ENCODE data around the gene GABRP. TPM values are rescaled to one million over a fixed set of nuclear protein-coding genes. Genes with fewer than 3 reads are reported as not detected.

The GABRP gene
- total RNA-seq (under 1 TPM in 3 of 9 donors, not detected in 6; 0.11 to 0.26 (median 0.21) TPM), polyA plus RNA-seq (under 1 TPM in 2 of 3 donors, not detected in 1; 0.03 to 0.13 TPM)
- long read RNA-seq, donor 1: 0 reads
- long read RNA-seq, donor 2: 0 reads
- long read RNA-seq, donor 3: 0 reads
- long read RNA-seq, donor 4: 0 reads
- long read RNA-seq, donor 5, partial matches to known transcripts: 0 of 1 reads
- long read RNA-seq, donor 5, other reads (novel, unspliced or antisense): 1 of 1 reads
- long read RNA-seq, donor 6: 0 reads
- long read RNA-seq, donor 7: 0 reads
- long read RNA-seq, donor 8: 0 reads
- long read RNA-seq, donor 9: 0 reads
- long read RNA-seq, donor 10: 0 reads

- TF ChIP-seq CTCF (IDR thresholded peaks at IDR 0.05) (no peak), POLR2A (IDR thresholded peaks at IDR 0.05) (no peak)
- Histone ChIP-seq H3K36me3 (replicated peaks in 1 of 2) (no peaks in the 10 kb centered on the region), H3K27ac (no peak within 1 kb of the TSS), H3K27me3 (no peaks in the 10 kb centered on the region), H3K4me3 (no peak within 1 kb of the TSS), H3K4me1 (replicated peaks in 1 of 2) (no peaks in the 10 kb centered on the region), H3K9me3 (replicated peaks in 1 of 3) (no peaks in the 10 kb centered on the region)
- 86 to 95% (median 87%) methylated on average over 10 to 14 of the region's 14 CpGs for WGBS, 4 donors
- DNase-seq: no peak
- intact Hi-C loops (cut with DNase I): no loop called here
Observed at GRCh38 chr5:170783498-170784247, at the start of gene GABRP. Gene GABRP, plus strand, starts transcription at chr5:170783725. Its CDS starts 4,891 bp downstream, at chr5:170788616.

- DNase-seq: no peak
- WGBS, 4 donors: 44 to 52% (median 49%) methylated on average over 3 of the region's 3 CpGs
- Histone ChIP-seq H3K4me1 (replicated peaks in 1 of 2) (no peaks in the 10 kb centered on the region), H3K4me3 (no peak overlapping the region), H3K36me3 (replicated peaks in 1 of 2) (no peaks in the 10 kb centered on the region), H3K9me3 (replicated peaks in 1 of 3) (no peaks in the 10 kb centered on the region), H3K27me3 (no peaks in the 10 kb centered on the region), H3K27ac (no peak overlapping the region)
- TF ChIP-seq POLR2A (IDR thresholded peaks at IDR 0.05) (no peak), CTCF (IDR thresholded peaks at IDR 0.05) (no peak)
- intact Hi-C loops (cut with DNase I): no loop called here
Observed at GRCh38 chr5:170736966-170737365, 46.6 kb upstream of the GABRP start.

GRCh38 chr5:170737591-170737990 is 45.9 kb upstream of the GABRP start:
- intact Hi-C loops (cut with DNase I): no loop called here
- Histone ChIP-seq H3K36me3 (replicated peaks in 1 of 2) (no peaks in the 10 kb centered on the region), H3K27ac (no peak overlapping the region), H3K4me3 (no peak overlapping the region), H3K4me1 (replicated peaks in 1 of 2) (no peaks in the 10 kb centered on the region), H3K27me3 (no peaks in the 10 kb centered on the region), H3K9me3 (replicated peaks in 1 of 3) (no peaks in the 10 kb centered on the region)
- 82 to 91% (median 88%) methylated on average over 1 of the region's 1 CpG for WGBS, 4 donors
- TF ChIP-seq POLR2A (IDR thresholded peaks at IDR 0.05) (no peak), CTCF (IDR thresholded peaks at IDR 0.05) (no peak)
- DNase-seq: no peak

GRCh38 chr5:170738840-170739239 is 44.7 kb upstream of the GABRP start:
- Histone ChIP-seq H3K27me3 (no peaks in the 10 kb centered on the region), H3K36me3 (replicated peaks in 1 of 2) (no peaks in the 10 kb centered on the region), H3K4me3 (no peak overlapping the region), H3K9me3 (replicated peaks in 1 of 3) (no peaks in the 10 kb centered on the region), H3K4me1 (replicated peaks in 1 of 2) (no peaks in the 10 kb centered on the region), H3K27ac (no peak overlapping the region)
- DNase-seq: no peak
- intact Hi-C loops (cut with DNase I): no loop called here
- WGBS, 4 donors: 55 to 91% (median 59%) methylated on average over 3 of the region's 3 CpGs
- TF ChIP-seq CTCF (IDR thresholded peaks at IDR 0.05): no peak
- no peak for TF ChIP-seq POLR2A (IDR thresholded peaks at IDR 0.05)

All from adrenal gland (tissue), 19 donors.